Activated CD8-positive, alpha-beta memory T cell treated with anti-CD3 and anti-CD28 coated beads, Interleukin-2, amount 50 U/mL, for 24 hours (primary cell): Measurements from ENCODE around the gene MACROD1.

Experiments
- DNase-seq: peaks from one replicate; pipeline ENCODE4 v3.0.0-alpha.2; 2020; ENCODE audit errors: extremely low read depth

Gene MACROD1

GRCh38 chr11:64093233-64094039, 72.5 kb downstream of the MACROD1 start:
- no peak for DNase-seq

- DNase-seq, result no peak
Measured at GRCh38 chr11:64092761-64093136, 73.2 kb downstream of the MACROD1 start.

- no peak for DNase-seq
Measured at GRCh38 chr11:64092111-64092760, 73.7 kb downstream of the MACROD1 start.

- DNase-seq, result no peak
Measured at GRCh38 chr11:64090806-64091516, 75.0 kb downstream of the MACROD1 start.

- no peak for DNase-seq
Measured at GRCh38 chr11:64089915-64090805, 75.8 kb downstream of the MACROD1 start.

- no peak for DNase-seq
Measured at GRCh38 chr11:64089493-64089892, 76.4 kb downstream of the MACROD1 start.

- no peak for DNase-seq
Measured at GRCh38 chr11:64089027-64089360, 76.9 kb downstream of the MACROD1 start.

GRCh38 chr11:64088162-64089026, 77.5 kb downstream of the MACROD1 start:
- no peak for DNase-seq

GRCh38 chr11:64086258-64087123, 79.4 kb downstream of the MACROD1 start:
- DNase-seq, result no peak

- DNase-seq, result no peak
Measured at GRCh38 chr11:64085906-64086257, 80.0 kb downstream of the MACROD1 start.

GRCh38 chr11:64084951-64085710, 80.8 kb downstream of the MACROD1 start:
- no peak for DNase-seq

- no peak for DNase-seq
Measured at GRCh38 chr11:64084146-64084950, 81.6 kb downstream of the MACROD1 start.

- DNase-seq, result no peak
Measured at GRCh38 chr11:64083398-64084080, 82.4 kb downstream of the MACROD1 start.

- no peak for DNase-seq
Measured at GRCh38 chr11:64081745-64082442, 84.0 kb downstream of the MACROD1 start.

GRCh38 chr11:64080390-64080789, 85.5 kb downstream of the MACROD1 start:
- no peak for DNase-seq

GRCh38 chr11:64078905-64079304, 87.0 kb downstream of the MACROD1 start:
- no peak for DNase-seq

- no peak for DNase-seq
Measured at GRCh38 chr11:64078284-64078683, 87.6 kb downstream of the MACROD1 start.
